Stimulated activated CD8-positive, alpha-beta memory T cell treated with anti-CD3 and anti-CD28 coated beads, Interleukin-7, amount 100 ng/mL, for 24 hours (primary cell): ENCODE data around the gene MLLT11.

Source experiments
- DNase-seq: peaks from one replicate; pipeline ENCODE4 v3.0.0-alpha.2; 2020; ENCODE audit warnings: low read depth

The MLLT11 gene

GRCh38 chr1:151060007-151060656, at the start of gene MLLT11:
Gene MLLT11 (plus strand): TSS chr1:151060397. CDS start chr1:151067225, 6,828 bp downstream.
- DNase-seq: no peak

- DNase-seq: no peak
These were observed 48.9 kb upstream of the MLLT11 start for GRCh38 chr1:151011154-151011850.

GRCh38 chr1:151012684-151013471, 47.3 kb upstream of the MLLT11 start:
- DNase-seq: no peak

- DNase-seq: no peak
These were observed 46.7 kb upstream of the MLLT11 start for GRCh38 chr1:151013518-151013917.

GRCh38 chr1:151024540-151025146, 35.6 kb upstream of the MLLT11 start:
- peak; percentile 69 for DNase-seq

GRCh38 chr1:151026460-151026859, 33.7 kb upstream of the MLLT11 start:
- DNase-seq: no peak

- no peak for DNase-seq
These were observed 28.0 kb upstream of the MLLT11 start for GRCh38 chr1:151032164-151032563.

GRCh38 chr1:151035167-151035566, 25.0 kb upstream of the MLLT11 start:
- DNase-seq: no peak

GRCh38 chr1:151036356-151036755, 23.8 kb upstream of the MLLT11 start, which contains the start of gene BNIPL:
Gene BNIPL (plus strand): TSS chr1:151036586. CDS start chr1:151036726, 140 bp downstream.
- DNase-seq: no peak

- no peak for DNase-seq
These were observed 23.2 kb upstream of the MLLT11 start for GRCh38 chr1:151037032-151037431.

- no peak for DNase-seq
These were observed 20.7 kb upstream of the MLLT11 start for GRCh38 chr1:151039521-151039920.

GRCh38 chr1:151043163-151043562, 17.0 kb upstream of the MLLT11 start:
- DNase-seq: no peak

- DNase-seq: no peak
These were observed 12.6 kb upstream of the MLLT11 start, which contains the start of gene C1orf56 for GRCh38 chr1:151047591-151047924. Gene C1orf56 (plus strand): TSS chr1:151047751. CDS start chr1:151047848, 97 bp downstream.

- no peak for DNase-seq
These were observed 12.1 kb upstream of the MLLT11 start for GRCh38 chr1:151047925-151048644.

GRCh38 chr1:151048645-151049032, 11.6 kb upstream of the MLLT11 start:
- DNase-seq: no peak

GRCh38 chr1:151049458-151049857, 10.7 kb upstream of the MLLT11 start:
- DNase-seq: no peak

- no peak for DNase-seq
These were observed 10.0 kb upstream of the MLLT11 start for GRCh38 chr1:151050051-151050688.

GRCh38 chr1:151051356-151052009, 8.7 kb upstream of the MLLT11 start:
- DNase-seq: no peak

GRCh38 chr1:151054971-151055547, 5.1 kb upstream of the MLLT11 start:
- DNase-seq: no peak

GRCh38 chr1:151055581-151055980, 4.6 kb upstream of the MLLT11 start:
- no peak for DNase-seq
